HepG2 (cell line): ENCODE measurements around the gene NOS1AP. TPM values are rescaled to one million over a fixed set of nuclear protein-coding genes. Genes with fewer than 3 reads are reported as not detected.
A peak's percentile ranks its signal among the peaks of the same experiment; 100 is the strongest.

Source experiments
- BCL6 ChIP-seq: IDR thresholded peaks from 2 replicates; pipeline ENCODE4 v1.6.1; 2016; ENCODE audit warnings: missing genetic modification reagents, missing compliant biosample characterization
- ELK4 ChIP-seq: sonication (generic); formaldehyde crosslinking; IDR thresholded peaks from 2 replicates; pipeline ENCODE4 v1.9.0; 2021; ENCODE audit warnings: missing genetic modification reagents, borderline replicate concordance
- GLI4 ChIP-seq: sonication (generic); formaldehyde crosslinking; IDR thresholded peaks from 2 replicates; pipeline ENCODE4 v1.5.1; 2020; ENCODE audit warnings: missing genetic modification reagents, mild to moderate bottlenecking, moderate library complexity, borderline replicate concordance
- HNF1B ChIP-seq: sonication (generic); formaldehyde crosslinking; IDR thresholded peaks from 2 replicates; pipeline ENCODE4 v1.5.1; 2020; ENCODE audit warnings: mild to moderate bottlenecking, moderate library complexity, missing genetic modification reagents
- KDM5B ChIP-seq: sonication (generic); formaldehyde crosslinking; IDR thresholded peaks from 2 replicates; pipeline ENCODE4 v1.4.0; 2020; ENCODE audit warnings: missing genetic modification reagents, mild to moderate bottlenecking, borderline replicate concordance
- POGZ ChIP-seq: sonication (generic); formaldehyde crosslinking; IDR thresholded peaks from 2 replicates; pipeline ENCODE4 v1.4.0; 2020; ENCODE audit warnings: mild to moderate bottlenecking, missing genetic modification reagents
- TCF7 ChIP-seq: sonication (generic); IDR thresholded peaks from 2 replicates; pipeline ENCODE4 v1.6.1; 2016; ENCODE audit warnings: antibody characterized with exemption, low read depth
- ZFP62 ChIP-seq: sonication (generic); formaldehyde crosslinking; IDR thresholded peaks from 2 replicates; pipeline ENCODE4 v1.4.0; 2020; ENCODE audit warnings: missing genetic modification reagents
- ZNF280D ChIP-seq: sonication (generic); formaldehyde crosslinking; IDR thresholded peaks from 2 replicates; pipeline ENCODE4 v1.5.1; 2020; ENCODE audit warnings: mild to moderate bottlenecking, missing genetic modification reagents
- ZNF484 ChIP-seq: sonication (generic); formaldehyde crosslinking; IDR thresholded peaks from 2 replicates; pipeline ENCODE4 v1.5.1; 2020; ENCODE audit warnings: mild to moderate bottlenecking, low read depth, missing genetic modification reagents, borderline replicate concordance
- ZNF784 ChIP-seq: sonication (generic); formaldehyde crosslinking; IDR thresholded peaks from 2 replicates; pipeline ENCODE4 v1.5.1; 2020; ENCODE audit warnings: missing genetic modification reagents, mild to moderate bottlenecking, borderline replicate concordance
- ZSCAN5A ChIP-seq: sonication (generic); formaldehyde crosslinking; IDR thresholded peaks from 2 replicates; pipeline ENCODE4 v1.8.0; 2022; ENCODE audit warnings: mild to moderate bottlenecking, missing genetic modification reagents, borderline replicate concordance
- ZXDC ChIP-seq: sonication (generic); formaldehyde crosslinking; IDR thresholded peaks from 2 replicates; pipeline ENCODE4 v1.5.0; 2020; ENCODE audit warnings: mild to moderate bottlenecking, missing genetic modification reagents
- polyA plus RNA-seq, 8 experiments: library from polyadenylated mRNA; depleted of rRNA in 3 of 8; stranded (reverse) in 7 of 8; unstranded in 1 of 8; fragments of >200 nt; fragmentation: Illumina TruSeq in 4 of 8; extraction: Trizol in 4 of 8; gene quantifications; 2 replicates each; pipeline versions ENCODE4 v1.2.1 to v1.2.3, GENCODE V29; 2011 to 2016; ENCODE audit warnings: low read depth in 4 of 8, missing spikeins in 1 of 8, mixed read lengths in 1 of 8; ENCODE audit not compliant: insufficient read depth in 1 of 8
- total RNA-seq, 5 experiments: library from RNA; depleted of rRNA; stranded (reverse); fragments of >200 nt; fragmentation: Illumina TruSeq; extraction: Trizol; gene quantifications; 2 replicates each; pipeline ENCODE4 v1.2.3, GENCODE V29; 2016; ENCODE audit warnings: low read depth in 1 of 5

Gene NOS1AP
- total and polyA plus RNA-seq, 2 of the 13 experiments (the other 11 are each of a cell fraction or from before 2014, with no cell fraction given), result 2.0 to 3.3 TPM

- TF ChIP-seq HNF1B (CRISPR knock-in tag), result peak; percentile 71; the same call in 1 of the 2 replicates
- TF ChIP-seq BCL6 (CRISPR knock-in tag), result peak; percentile 59; the same call in 1 of the 2 replicates
- no peak for TF ChIP-seq ELK4 (CRISPR knock-in tag)
- no peak for TF ChIP-seq GLI4
- TF ChIP-seq ZSCAN5A (CRISPR knock-in tag), result peak; percentile 37; the same call in 1 of the 2 replicates
- TF ChIP-seq ZNF280D, result 0 out of 2 replicates have a peak, but pooled peaks have one; percentile 21
- TF ChIP-seq TCF7, result peak; percentile 39; the same call in 1 of the 2 replicates
- no peak for TF ChIP-seq KDM5B
- TF ChIP-seq ZFP62 (CRISPR knock-in tag), result no peak
- TF ChIP-seq ZNF784 (CRISPR knock-in tag), result no peak
- no peak; the same call in 1 of the 2 replicates for TF ChIP-seq POGZ (CRISPR knock-in tag)
- TF ChIP-seq ZXDC (CRISPR knock-in tag), result no peak
- TF ChIP-seq ZNF484, result no peak
Observed at GRCh38 chr1:162197041-162197531, 127.6 kb downstream of the NOS1AP start (continued).
